ENCODE results near the gene MLYCD. TPM values are rescaled to one million over a fixed set of nuclear protein-coding genes. Genes with fewer than 3 reads are reported as not detected.

Gene MLYCD
- total RNA-seq, 1 donor from 2014 or later, result 5.6 TPM

DNA sequence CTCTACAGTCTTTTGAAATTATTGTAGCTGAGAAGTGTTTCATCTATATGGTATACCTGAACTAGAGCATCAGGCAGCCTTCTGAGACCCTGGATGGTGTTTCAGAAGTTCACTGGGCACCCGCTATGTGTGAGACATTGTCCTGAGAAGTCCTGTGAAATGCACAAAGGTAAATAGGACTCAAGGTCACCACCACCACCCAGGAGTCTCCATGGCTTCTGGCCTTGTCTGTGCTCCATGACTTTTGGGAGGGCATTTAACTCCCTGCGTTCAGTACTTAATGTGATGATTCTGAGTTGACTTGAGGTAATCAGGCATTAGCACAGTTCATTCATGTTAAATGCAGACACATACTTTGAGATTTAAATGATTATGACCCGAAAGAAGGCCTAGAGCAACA is 1.1 kb downstream of the MLYCD start:
- DNase-seq, result no peak

DNA sequence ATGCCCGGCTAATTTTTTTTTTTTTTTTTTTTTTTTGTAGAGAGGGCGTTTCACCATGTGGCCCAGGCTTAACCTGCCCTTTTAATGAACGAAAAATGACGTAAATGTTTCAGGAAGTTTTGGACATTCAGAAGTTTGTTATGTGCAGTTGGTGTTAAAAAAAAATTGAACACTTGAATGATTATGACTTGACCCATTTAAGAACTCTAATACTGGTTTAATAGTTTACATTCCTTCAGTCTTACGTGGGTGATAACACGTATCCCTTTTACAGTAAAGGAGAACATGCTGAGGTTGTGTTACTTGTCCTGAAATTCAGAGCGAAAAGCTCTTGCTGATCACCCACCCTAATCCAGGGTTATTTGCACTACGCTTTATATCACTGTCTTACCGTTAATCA is 1.7 kb downstream of the MLYCD start:
- no peak for DNase-seq

DNA sequence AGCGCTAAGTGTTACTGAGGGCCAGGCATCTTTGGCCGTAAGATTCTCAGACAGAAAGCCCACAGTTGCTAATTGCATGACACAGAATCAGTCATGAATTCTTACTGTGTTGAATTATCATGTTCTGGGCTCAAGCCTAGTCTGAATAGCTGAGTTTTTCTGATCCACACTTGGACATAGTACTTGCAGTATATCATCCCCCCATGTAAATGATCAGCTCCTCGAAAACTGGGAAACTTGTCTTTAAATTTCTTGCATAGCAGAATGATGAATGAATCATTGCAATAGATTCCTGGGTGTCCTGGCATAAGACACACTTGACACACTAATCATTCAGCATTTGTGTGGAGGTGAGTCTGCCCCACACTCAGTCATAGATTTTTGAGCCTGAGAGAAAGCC is 2.2 kb downstream of the MLYCD start:
- no peak for DNase-seq

DNA sequence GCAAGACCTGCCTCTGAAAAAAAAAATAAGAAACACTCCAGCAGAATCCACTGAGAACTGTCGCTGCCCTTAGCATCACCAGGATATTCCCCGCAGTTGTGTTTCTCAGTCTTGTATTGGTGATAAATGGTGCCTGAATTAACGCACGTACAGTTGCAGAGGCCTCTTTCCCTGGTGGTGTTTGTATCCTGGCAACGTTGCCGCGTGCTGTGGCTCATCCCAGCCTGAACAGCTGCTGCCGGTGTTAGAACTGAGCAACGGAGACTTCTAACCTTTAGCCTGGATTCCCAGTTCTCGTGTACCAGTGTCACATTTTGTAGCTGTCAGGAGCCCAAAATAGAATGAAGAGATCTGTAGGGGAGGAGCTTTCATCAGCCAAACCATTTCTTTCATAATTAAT is 4.8 kb downstream of the MLYCD start:
- peak; percentile 95 for DNase-seq

DNA sequence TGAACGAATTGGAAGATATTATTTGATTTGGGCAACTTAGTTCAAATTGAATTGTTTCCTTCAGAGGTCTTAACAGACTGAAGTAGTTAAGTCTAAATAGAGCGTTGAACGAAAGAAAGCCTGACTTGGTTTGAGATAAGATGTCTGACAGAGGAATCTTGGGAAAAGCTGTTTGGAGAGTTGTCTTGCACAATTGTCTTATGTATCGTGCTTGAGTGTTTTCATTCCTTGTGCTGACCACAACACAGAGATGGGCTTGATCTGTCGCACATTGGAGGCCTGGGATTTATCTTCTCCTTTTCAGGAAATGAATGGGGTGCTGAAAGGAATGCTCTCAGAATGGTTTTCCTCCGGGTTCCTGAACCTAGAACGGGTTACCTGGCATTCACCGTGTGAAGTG is 7.8 kb downstream of the MLYCD start:
- DNase-seq, result no peak

DNA sequence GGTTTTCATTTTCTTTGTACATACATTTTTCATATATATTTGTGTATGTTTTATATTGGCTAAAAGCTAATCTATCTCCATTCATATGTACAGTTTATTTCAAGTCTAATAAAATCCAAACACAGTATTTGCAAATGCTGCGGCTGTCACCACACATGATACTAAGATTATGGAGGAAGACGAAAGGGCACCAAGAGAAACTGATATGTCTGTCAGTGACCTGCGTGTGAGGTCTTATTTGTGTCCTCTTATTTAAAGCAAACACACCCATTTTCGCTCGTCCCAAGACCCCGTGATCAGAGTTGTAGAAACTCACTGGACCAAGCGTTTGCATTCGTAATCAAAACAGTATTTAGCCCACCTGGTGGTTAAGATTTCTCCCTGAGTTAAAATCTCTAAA is 8.2 kb downstream of the MLYCD start:
- no peak for DNase-seq

DNA sequence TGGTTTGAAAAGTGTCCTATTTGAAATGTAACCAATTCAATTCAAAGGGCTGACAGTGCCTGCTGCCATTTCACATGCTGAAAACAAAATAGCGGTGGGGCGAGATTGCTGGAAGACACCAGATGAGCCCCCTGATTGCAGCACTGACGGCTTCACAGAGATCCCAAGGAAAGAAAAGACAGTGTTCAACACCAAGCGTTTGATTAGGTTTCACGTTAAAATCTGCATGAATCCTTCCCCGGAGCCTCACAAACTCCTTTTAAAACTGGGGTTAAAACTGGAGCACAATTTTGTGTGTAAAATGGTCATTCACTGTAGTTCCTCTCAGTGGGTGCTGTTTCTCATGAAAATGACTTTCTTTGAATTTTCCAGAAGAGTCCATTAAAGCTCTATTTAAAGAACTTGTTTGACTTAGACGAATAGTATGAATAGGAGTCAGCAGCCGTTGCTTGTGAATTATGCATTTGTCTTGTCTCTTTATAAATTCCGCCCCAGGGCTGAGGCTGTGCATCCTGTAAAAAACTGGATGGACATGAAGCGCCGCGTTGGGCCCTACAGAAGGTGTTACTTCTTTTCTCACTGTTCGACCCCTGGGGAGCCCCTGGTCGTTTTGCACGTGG is 8.8 kb downstream of the MLYCD start:
- no peak for DNase-seq

DNA sequence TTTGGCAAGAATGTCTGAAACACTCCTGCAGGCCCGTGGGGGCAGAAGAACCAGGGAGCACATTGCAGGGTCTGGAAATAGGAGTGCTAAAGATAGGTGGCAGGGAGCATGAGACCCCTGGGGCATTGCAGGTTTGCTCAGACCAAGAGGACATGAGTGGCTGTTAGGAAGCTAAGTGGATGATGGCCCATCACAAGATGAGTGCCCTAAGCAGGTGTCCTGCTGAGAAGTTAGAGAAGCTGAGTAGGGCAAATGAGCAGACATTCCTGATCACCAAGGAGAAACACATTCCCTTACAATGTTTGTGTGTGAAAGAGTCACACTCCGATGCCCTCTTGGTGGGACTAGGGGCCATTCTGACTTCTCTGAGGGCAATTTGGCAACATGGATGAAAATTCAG is 9.9 kb downstream of the MLYCD start:
- DNase-seq, result peak; percentile 45

DNA sequence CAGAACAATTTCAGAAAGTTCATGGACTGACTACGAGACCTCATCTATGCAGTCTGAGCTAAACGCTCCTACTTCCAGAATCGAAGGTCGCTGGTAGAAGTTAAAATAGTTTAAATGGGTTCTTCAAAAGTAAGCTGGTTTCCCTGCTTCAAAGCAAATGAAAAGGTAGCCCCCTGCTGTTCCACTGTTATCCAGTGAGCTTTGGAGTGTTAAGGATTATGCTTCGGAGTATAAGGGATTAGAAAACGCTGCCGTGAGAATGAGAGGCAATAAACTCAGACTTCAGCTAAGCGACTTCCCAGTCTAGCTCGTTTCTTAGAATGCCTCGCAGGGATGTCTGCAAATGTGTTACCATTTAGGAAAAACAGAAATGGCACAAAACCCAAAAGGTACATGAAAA is 12.4 kb downstream of the MLYCD start:
- no peak for DNase-seq

DNA sequence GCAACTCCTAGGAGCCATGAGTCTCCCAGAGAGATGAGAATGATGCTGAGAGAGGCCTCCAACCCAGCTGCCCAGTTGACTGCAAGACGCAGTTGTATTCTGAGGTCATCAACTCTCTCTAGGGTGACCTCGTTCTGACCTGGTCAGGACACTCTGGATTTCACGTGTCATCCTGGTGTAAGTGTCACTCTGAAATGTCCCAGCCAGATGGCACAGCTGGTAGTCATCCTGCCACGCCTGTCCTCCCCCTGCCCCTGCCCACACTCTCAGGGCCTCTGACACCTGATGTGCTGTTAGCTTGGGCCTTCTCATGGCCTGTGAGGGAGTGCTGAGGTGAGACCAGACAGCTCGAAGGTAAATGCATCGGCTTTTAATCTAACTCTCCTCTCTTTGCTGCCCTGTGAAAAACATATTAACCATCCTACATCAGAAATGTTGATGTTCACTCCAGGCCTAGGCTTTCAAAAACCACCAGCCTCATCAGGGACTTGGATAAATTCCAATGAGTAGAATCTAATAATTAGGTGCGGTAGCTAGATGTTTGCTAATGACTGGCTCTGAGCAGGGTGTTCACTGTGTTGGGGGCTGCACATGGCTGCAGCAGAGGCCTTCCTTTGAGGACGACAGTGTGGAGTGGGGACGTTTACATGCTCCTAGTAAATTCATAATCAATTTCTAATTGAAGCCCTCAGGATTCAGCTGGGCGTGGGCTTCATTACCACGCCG is 13.8 kb downstream of the MLYCD start:
- peak; percentile 55 for DNase-seq

DNA sequence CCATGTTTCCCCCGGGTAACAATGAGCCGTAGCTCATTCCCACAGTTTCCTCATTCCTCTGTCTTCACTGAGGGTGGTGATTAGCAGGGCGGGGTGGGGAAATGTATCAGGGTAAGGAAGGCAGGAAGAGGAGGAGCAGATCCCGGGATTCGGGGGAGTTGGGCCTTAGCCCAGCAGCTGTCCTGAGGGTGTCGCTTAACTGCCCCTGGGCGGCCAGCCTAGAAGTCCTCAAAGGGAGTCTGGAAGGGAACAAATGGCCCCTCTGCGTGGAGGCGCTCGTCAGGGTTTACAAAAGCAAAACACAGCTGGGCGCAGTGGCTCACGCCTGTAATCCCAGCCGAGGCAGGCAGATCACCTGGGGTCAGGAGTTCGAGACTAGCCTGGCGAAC is 14.3 kb downstream of the MLYCD start:
- DNase-seq, result peak; percentile 94

DNA sequence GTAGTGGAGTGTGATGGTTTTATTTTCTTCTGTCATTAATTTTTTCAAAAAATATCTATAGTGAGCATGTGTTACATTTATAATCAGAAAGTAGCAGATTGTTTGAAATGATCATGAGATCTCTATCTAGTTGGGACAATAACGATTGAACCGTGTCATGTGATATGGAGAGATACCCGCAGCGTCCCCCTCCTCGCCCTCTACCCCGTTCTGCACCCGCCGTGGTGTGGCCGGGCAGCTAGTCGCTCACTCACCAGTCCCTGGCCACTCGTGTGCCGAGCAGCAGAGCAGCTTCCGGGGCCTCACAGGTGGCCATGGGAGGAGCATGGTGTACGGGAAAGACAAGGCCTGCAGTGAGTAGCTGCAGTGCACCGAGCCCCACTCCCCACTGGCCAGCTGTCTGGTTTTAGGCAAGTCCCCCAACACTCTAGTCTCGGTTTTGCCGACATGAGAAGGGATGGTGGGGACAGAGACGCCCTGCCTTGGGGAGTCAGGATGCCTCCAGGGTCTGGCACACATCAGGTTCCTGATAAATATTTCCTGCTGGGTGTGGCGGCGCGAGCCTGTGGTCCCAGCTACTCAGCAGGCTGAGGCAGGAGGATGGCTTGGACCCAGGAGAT is 15.3 kb downstream of the MLYCD start:
- DNase-seq, result no peak

DNA sequence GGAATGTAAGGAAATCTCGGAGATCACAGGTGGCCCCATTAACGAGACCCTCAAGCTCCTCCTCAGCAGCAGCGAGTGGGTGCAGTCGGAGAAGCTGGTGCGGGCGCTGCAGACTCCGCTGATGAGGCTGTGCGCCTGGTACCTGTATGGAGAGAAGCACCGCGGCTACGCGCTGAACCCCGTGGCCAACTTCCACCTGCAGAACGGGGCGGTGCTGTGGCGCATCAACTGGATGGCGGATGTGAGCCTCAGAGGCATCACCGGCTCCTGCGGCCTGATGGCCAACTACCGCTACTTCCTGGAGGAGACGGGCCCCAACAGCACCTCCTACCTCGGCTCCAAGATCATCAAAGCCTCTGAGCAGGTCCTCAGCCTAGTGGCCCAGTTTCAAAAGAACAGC is 16.2 kb downstream of the MLYCD start:
- no peak for DNase-seq

DNA sequence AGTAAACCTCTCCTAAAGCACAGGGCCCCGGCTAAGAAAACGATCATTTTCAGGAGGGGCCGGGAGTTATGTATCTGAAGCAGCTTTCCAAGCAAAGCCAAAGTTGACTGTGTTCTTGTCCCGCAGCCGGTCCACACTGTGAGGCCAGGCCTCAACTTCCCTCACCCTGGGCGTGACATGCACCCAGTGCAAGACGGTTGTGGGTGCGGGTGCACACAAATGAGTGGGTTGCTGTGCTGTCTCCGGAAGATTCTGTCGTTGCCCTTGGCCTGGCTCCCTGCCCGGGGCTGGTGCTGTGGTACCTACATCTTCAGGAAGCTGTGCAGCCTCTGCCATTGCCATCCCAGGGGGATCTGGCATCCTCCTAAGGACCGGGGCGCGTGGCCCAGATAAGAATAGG is 16.6 kb downstream of the MLYCD start:
- no peak for DNase-seq

DNA sequence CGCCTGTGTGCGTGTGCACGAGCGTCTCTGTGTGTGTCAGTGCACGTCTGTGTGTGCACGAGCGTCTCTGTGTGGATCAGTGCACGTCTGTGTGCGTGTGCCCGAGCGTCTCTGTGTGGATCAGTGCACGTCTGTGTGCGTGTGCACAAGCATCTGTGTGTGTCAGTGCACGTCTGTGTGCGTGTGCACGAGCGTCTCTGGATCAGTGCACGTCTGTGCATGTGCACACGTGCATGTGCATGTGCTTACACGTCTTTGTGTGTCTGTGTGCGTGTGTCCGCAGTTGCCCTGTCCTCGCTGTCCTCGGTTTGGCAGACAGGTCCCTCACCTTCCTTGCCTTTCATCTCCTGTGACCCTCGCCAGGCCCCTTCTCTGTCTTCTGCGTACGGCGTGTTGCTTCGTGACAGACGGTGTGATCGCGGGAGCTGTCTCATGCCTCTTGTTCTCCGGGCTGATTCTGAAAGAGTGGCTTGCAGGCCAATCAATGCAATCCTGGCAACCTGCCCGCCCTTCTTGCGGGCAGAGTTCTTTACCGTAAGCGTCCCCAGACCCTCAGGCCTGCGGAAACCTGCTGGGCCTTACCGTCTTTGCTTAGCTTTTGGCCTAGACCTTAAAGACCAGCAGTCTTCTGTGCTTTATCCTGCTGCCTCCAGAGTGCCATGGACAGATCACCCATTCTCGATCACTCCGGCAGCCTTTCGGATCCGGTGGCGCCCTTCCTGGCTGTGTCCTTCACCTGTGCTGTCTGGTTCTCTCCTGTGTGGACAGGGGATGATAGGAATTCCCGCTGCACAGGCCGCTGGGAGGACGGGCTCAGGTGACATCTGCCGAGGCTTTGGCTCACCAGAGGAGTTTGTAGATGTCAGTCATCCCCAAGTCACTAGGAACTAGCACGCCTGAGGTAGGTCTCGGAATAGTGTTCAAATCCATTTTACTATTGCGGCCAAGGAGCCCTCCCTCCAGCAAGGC is 18.5 kb downstream of the MLYCD start:
- DNase-seq, result no peak

DNA sequence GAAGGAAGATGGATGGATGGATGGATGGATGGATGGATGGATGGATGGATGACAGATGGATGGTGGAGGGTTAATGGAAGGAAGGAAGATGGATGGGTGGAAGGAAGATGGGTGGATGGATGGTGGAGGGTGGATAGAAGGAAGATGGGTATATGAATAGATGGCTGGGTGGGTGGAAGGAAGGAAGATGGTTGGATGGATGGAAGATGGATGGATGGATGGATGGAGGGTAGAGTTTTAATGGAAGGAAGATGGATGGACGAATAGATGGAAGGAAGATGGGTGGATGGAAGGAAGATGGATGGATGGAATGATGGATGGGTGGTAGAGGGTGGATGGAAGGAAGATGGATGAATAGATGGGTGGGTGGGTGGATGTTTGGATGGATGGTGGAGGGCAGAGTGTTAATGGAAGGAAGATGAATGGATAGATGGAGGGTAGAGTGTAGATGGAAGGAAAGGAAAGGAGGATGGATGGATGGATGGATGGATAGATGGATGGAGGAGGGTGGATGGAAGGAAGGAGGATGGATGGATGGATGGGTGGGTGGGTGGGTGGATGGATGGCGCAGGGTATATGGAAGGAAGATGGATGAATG is 22.1 kb downstream of the MLYCD start:
- no peak for DNase-seq

DNA sequence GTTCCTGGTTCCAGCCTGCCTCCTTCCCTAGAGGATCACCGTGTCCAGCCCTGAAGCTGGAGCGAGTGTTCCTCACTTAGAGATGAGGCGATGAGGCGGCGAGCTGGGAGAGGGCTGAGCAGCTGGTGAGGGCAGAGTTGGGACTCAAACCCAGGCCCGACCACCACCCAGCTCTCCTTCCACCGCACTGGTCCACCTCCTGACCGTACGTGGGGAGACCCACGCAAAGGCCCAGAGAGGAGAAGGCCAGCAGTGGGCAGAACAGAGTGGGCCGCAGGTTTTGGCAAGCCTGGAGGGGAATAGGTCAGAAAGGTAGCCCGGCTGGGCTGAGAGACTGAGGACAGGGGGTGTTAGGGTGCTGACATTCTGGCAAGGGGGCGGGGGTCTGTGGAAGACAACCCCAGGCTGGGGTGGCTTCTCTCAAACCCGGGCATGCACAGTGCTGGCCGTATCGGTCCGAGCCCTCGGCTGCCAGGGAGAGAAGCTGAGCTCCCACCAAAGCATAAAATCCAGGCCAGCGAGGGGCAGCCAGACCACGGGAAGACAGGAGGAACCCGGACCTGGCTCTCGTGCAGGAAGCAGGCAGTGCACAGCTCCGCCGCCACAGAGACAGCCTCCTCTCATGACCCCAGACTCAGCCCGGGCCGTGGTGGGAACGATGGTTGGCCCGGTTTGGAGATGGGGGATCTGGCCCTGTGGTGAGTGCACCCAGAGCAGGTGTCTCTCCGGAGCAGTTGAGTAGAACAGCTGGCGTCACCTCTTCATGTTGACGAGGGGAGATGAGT is 24.9 kb downstream of the MLYCD start:
- no peak for DNase-seq

DNA sequence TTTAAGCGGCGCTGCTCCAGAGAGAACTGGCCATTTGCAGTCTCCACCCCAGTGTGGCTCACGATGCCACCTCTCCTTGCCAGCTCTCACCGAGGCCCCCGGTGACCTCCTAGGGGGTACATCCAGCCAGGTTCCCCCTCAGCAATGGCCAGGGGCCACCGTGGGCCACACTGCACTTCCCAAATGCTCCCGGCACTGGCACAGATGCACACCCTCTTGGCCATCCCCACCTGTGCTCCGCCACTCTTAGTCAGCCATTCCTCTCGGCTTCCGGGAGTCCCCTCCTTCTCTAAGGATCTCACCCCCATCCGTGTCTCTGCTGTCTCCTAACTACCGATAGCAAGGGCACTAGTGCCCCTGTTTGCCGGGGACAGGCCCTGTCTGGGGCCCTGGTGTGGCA is 25.8 kb downstream of the MLYCD start:
- no peak for DNase-seq

DNA sequence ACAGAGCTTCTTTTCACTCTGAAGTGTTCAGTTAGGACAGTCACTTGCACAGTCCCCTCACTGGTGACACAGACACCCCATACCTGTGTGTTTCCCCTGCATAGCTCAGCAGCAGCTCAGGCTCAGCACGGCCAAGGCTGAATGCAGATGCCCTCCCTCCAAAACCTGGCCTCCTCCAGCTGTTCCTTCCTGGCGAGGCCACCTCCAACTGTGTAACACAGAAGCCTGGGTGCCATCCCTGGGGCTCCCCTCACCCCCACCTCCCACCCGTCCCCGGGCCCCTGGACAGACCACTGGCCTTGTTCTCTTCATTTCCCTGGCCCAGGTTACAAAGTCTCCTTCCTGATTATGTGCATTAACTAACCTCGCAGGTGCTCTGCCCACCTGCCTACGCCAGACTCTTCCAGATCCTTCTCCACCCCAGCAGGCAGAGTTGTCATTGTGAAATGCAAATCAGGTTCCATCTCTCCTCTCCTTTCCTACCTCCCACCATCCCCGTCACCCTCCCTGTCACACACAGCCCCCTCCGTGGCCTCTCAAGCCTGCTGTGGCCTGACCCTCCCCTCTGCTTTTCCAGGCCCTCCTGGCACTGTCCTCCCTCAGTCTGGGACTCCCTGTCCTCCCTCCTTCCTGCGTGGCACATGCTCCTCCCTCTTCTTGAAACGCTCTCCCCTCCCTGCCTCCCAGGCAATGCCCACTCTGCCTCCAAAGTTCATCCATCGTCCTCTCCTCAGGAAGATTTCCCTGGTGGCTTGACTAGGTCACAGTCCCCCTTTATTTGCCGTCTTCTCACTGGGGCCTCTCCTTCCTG is 26.4 kb downstream of the MLYCD start:
- DNase-seq, result no peak

DNA sequence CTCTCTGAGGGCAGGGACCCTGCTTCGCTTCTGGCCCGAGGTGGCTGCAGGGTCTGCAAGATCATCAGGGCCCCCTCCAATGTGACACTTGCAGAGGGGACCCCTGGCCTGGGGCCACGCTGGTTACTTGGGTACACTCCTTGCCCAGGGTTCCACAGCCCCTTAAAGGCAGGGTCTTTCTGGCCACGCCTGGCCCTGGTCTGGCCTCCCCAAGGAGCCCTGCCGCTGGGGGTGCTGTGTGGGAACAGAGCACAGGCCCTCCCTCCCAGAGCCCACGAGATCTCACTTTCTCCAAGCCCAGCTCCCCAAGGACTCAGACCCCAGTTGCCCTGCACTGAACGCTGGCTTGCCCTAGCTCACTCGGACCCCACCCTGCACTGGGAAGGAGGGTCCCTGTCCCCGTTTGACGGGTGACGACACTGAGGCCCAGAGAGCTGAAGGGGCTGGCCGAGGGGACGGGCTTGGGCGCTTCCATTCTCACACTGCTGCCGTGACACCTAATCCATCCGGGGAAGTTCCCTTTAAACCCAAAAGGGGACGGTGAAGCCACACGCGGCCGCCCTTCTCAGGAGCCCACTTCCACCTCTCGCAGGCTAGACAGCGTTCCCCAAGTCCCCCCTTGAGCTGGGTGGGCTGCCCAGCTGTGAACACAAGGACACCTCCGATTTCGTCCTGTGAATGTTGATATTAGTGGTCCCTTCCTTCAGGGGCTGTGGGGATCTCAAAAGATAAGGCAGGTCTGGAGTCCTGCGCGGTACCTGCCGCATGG is 27.2 kb downstream of the MLYCD start:
- no peak for DNase-seq
